HG03045 (cell line): Measurements from ENCODE around the gene GCHFR.

Source experiments
- ATAC-seq: cut with Tn5 transposase; IDR thresholded peaks from one replicate; pipeline ENCODE4 v1.9.1; 2021; ENCODE audit warnings: mild to moderate bottlenecking, moderate library complexity; ENCODE audit not compliant: unreplicated experiment

GCHFR gene

DNA sequence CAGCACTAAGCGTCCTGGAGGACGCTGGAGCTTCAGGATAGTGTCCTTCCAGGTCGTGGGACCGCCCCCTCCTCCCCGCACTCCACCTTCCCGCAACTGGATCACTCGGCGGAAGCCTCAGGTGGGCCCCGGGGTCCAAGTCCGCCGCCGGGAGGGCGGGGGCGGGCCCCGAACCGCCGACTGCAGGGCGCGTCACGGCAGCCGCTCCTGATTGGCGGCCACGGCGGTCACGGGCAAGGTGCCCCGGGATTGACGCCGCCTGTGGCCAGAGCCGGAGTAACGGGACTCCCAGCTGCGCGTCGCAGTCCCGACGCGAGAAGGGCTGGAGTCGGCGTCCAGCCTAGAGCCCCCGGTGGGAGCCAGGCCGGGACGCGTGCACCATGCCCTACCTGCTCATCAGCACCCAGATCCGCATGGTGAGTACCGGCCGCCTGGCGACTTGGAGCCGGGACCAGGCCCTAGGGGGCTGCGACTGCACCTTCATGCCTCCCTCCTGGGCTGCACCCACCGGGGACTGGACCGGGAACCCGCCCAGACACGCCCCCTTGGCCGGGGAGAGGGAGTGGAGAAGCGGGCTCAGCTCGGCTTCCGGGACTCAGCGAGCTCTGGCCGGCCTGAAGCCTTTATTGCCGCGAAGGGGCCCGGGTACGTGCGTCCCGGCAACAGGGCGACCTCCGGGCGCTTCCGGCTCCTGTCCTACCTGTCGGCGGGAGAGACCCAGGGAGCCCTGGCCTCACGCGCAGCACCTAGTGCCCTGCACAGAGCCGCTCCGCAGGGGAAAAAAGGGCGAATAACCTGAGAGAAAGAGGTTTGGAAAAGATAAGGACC is at the start of gene GCHFR:
Gene GCHFR (plus strand): TSS at position 268 of the 828 bp plus-strand sequence. CDS start 113 bp downstream, at position 381.
- ATAC-seq: peak; percentile 42

DNA sequence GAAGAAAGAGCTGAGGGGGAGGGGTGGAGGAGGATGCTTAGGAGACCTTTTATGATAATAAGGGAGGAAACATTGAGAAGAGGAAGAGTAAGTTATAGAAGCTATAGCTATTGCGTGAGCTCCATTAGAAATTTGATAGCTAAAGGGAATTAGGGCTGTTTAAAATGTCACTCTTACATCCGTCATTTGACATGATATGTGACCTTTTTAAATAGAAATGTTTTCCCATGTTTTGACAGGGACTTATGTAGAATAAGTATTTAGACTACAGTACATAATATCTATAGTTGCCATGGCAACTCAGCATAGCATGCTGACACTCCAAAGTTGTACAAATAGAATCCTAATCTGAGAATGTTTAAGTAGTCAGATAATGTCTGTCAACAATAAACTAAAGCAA is 49.7 kb upstream of the GCHFR start:
- no peak for ATAC-seq

GRCh38 chr15:40716165-40716564 is 47.7 kb upstream of the GCHFR start:
- ATAC-seq: no peak

DNA sequence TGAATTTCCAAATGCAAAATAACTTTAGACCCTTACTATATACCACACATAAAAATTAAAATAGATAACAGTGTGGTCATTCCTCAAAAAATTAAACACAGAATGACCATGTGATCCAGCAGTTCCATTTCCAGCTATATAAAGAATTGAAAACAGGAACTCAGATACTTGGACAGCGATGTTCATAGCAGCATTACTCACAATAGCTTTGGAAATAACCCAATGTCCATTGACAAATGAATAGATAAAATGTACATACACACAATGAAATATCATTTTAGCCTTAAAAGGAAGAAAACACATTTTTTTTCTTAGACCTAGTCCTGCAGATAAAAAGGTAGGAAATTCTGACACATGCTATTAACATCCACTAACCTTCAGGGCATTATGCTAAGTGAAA is 42.2 kb upstream of the GCHFR start:
- no peak for ATAC-seq

- ATAC-seq: no peak
These were observed 41.5 kb upstream of the GCHFR start for GRCh38 chr15:40722354-40722753.

GRCh38 chr15:40722934-40723333 is 40.9 kb upstream of the GCHFR start:
- no peak for ATAC-seq

DNA sequence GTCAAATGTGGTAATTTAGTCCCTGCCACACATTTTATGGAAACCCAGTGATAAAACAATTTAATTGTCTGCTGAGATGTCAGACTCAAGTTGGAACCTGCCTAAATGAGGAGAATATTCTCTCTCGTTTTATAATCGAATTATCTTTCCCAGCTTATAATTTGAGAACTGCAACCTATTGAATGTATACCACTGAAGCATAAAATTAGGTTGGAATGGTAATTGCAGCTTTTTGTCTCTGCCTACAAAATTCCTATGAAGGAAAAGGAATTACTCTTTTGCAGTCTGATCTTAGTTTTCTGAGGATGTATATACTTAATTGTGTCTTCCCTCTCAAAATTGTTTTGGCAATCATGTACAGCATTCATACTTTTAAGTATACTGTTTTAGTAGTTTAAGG is 39.9 kb upstream of the GCHFR start:
- no peak for ATAC-seq

DNA sequence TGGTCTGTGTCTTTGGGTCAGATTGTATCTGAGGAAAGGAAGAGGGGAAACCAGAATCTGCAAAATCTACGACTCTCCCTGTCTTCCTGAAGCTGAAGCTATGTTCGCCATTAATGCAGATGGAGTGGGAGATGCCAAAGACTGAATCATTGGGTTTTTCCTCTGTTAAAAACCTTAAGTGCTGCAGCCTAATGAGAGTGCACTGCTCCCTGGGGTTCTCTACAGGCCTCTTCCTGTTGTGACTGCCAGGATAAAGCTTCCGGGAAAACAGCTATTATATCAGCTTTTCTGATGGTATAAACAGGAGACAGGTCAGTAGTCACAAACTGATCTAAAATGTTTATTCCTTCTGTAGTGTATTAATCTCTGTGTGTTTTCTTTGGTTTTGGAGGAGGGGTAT is 32.8 kb upstream of the GCHFR start:
- ATAC-seq: no peak

- ATAC-seq: no peak
These were observed 27.3 kb upstream of the GCHFR start for GRCh38 chr15:40736575-40736974.

DNA sequence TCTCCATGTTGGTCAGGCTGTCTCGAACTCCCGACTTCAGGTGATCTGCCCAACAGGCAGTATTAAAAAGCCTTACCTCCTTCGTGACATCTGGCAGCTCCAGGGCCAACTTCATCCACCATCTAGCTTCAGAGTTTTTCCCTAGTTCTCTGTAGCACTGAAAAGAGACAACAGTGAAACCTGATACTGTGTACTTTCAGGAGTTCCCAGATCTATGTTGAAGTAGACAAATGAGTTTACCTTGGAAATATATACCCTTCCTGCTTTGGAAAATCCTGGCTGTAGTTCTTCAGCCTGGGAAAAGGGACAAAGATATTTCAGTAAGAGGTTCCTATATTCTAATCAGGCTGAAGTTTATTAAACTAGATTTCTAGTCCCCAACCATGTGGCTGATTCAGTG is 26.8 kb upstream of the GCHFR start:
- ATAC-seq: no peak

DNA sequence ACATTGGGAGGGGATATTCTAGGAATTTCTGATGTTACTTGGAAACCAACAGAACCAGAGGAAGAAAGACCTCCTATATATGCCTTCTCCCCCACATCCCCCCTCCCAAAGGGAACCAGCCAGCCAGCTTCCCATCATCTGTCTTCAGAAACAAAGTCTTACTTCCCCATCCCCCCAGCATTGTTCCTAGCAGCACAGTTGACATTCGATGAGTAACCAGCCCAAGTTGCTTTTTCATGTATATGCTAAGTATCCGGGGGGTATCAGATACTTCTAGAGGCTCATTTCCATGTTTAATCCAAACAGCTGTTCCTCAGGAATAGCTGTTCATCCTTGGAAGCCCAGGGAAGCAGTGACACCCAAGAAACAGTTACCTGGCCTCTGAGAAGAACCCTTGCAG is 24.8 kb upstream of the GCHFR start:
- no peak for ATAC-seq

GRCh38 chr15:40739854-40740253 is 24.0 kb upstream of the GCHFR start:
- ATAC-seq: no peak

- ATAC-seq: no peak
These were observed 20.4 kb upstream of the GCHFR start for GRCh38 chr15:40743485-40743901.

DNA sequence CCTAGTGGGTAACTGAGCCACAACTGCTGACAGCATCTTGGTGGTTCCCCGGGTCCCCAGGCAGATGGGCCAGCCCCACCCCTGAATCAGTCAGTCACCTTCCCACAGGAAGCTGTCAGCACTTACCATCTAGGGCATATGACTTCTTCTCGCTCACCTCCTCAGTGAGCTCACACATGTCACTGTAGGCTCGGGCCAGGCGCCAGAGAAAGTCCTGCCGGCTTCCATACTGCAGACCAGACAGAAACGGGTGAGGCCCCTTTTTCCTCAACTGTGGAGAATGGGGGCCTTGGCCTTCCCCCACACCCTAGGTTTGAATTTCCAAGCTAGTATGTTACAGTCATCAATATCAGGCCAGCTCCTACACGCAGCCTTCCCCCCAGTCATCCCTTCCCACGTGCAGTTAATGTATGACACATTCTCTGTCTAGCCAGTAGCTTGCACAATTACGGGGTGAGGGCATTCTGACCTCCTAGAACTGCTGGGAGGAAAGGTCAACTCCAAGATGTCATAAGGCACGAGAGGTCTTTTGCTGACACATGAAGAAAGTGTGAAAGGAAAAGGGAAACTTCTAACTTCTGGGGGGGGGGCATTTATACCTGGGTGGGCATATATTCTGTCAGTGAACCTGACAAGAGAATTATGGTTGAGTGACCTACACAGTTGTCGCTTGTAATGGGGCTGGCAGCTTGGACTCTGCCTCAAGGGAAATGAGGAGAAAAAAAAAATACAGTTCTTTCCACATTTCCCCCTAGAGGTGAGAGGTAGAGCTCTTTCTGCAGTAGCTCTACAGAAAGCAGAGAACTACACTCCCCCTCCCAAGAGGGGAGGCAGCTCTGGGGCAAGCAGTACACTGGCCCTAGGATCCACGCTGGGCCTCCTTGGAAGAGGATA is 19.7 kb upstream of the GCHFR start:
- ATAC-seq: no peak

- ATAC-seq: no peak
These were observed 19.1 kb upstream of the GCHFR start for GRCh38 chr15:40744815-40745152.

DNA sequence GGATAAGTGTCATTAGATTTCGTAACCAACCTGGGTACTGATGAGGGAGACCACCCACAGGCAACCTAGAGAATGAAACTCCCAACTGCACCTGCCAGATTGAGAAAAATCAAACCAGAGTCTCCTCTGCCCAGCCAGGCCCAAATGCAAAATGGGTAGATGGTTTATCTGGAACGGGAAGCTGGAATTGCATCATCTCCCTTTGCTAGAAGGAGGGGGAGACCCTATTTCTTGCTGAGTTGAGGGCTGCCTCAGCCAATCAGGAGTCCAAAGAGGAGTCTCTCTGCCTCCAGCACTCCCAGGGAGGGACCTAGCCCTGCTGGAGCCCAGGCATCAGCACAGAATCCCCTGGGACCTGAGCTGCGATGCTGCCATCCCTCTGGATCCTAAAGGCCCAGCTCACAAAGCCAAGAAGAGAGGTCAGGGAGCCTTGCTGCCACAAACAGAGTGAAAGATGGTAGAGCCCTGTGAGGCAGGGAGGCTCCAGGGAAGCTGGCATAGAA is 16.9 kb upstream of the GCHFR start:
- no peak for ATAC-seq

GRCh38 chr15:40747685-40748631 is 15.9 kb upstream of the GCHFR start:
- ATAC-seq: no peak

DNA sequence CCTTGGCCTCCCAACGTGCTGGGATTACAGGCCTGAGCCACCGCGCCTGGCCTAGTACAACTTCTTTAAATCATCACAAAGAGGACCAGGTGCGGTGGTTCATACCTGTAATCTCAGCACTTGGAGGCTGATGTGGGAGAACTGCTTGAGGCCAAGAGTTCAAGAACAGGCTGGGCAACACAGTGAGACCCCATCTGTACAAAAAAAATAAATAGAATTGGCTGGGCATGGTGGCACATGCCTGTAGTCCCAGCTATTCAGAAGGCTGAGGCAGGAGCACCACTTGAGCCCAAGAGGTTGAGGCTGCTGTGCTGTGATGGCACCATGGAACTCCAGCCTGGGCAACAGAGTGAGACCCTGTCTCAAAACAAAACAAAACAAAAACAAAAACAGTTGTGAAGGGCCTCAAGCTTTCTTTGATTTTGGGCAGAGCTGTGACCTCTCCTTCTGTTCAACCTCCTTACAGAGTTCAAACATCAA is 14.7 kb upstream of the GCHFR start:
- ATAC-seq: no peak

- ATAC-seq: no peak
These were observed 13.0 kb upstream of the GCHFR start for GRCh38 chr15:40750885-40751284.

DNA sequence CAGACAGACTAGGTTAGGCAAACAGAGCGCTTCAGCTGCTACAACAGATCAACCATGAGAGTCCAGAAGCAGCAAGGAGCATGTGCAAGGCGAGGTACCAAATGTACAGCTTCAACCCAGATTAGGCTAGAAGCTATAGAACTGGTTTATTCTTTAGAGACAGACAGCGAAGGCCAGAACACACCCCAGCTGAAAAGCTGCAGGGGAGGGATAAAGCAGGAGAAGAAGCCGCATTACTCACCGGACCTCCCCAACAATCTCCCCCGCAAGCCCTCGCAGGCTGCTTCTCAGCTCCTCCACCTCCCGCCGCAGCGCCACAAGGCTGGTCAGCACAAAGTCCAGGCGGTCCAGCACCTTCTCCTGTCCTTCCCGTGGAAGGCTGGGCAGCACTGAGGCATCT is 12.1 kb upstream of the GCHFR start:
- ATAC-seq: no peak

GRCh38 chr15:40754574-40754882 is 9.3 kb upstream of the GCHFR start:
- no peak for ATAC-seq
